CD4-positive, CD25-positive, alpha-beta regulatory T cell (primary cell): ENCODE data around the gene ORAI2. TPM values are rescaled to one million over a fixed set of nuclear protein-coding genes. Genes with fewer than 3 reads are reported as not detected.

Source experiments
- ATAC-seq, 2 donors: fragments of 150-1000 bp; cut with Tn5 transposase; one replicate each; pipeline ENCODE4 v1.10.0; 2021; ENCODE audit warnings: low read depth in 2 of 2, moderate number of reproducible peaks in 2 of 2, moderate library complexity in 1 of 2
- DNase-seq, 3 donors: peaks; one replicate each; pipeline versions ENCODE4 v3.0.0 to v3.0.0-alpha.2; 2012 to 2022; ENCODE audit warnings: mixed read lengths in 1 of 3
- H3K27ac ChIP-seq: one replicate; pipeline ENCODE4 v1.7.0; 2013; ENCODE audit warnings: mild to moderate bottlenecking, low read length; ENCODE audit not compliant: insufficient read depth, poor library complexity, severe bottlenecking
- H3K27me3 ChIP-seq: one replicate; pipeline ENCODE4 v1.7.0; 2013; ENCODE audit warnings: low read length; ENCODE audit not compliant: control insufficient read depth, insufficient read depth
- H3K36me3 ChIP-seq: one replicate; pipeline ENCODE4 v1.7.0; 2013; ENCODE audit warnings: mild to moderate bottlenecking, low read length, moderate library complexity; ENCODE audit not compliant: control insufficient read depth, insufficient read depth
- H3K4me1 ChIP-seq: 2 replicates; pipeline ENCODE4 v1.7.0; 2013; ENCODE audit warnings: mild to moderate bottlenecking, low read length; ENCODE audit not compliant: insufficient read depth, control insufficient read depth, poor library complexity, severe bottlenecking
- H3K4me3 ChIP-seq: one replicate; pipeline ENCODE4 v1.7.0; 2013; ENCODE audit warnings: low read depth, mild to moderate bottlenecking, low read length, moderate library complexity
- H3K9me3 ChIP-seq, 2 experiments: 1 replicate in 1 of 2; 2 replicates in 1 of 2; pipeline ENCODE4 v1.7.0; 2013; ENCODE audit warnings: low read length in 2 of 2, mild to moderate bottlenecking in 1 of 2, moderate library complexity in 1 of 2; ENCODE audit not compliant: control insufficient read depth in 2 of 2
- H3K27ac Mint-ChIP-seq, 3 donors: one replicate each; pipeline ENCODE4 v1.8.0; 2020 to 2022; ENCODE audit warnings: mild to moderate bottlenecking in 3 of 3, mixed read lengths in 3 of 3, moderate library complexity in 2 of 3
- H3K27me3 Mint-ChIP-seq: one replicate; pipeline ENCODE4 v1.8.0; 2022; ENCODE audit warnings: mild to moderate bottlenecking, mixed read lengths
- H3K36me3 Mint-ChIP-seq: one replicate; pipeline ENCODE4 v1.8.0; 2020; ENCODE audit warnings: mixed read lengths
- H3K4me1 Mint-ChIP-seq, 4 donors: one replicate each; pipeline ENCODE4 v1.8.0; 2020 to 2022; ENCODE audit warnings: mixed read lengths in 4 of 4, mild to moderate bottlenecking in 1 of 4
- H3K4me3 Mint-ChIP-seq, 4 donors: one replicate each; pipeline ENCODE4 v1.8.0; 2020 to 2022; ENCODE audit warnings: mild to moderate bottlenecking in 4 of 4, mixed read lengths in 4 of 4, moderate library complexity in 3 of 4
- H3K9me3 Mint-ChIP-seq, 7 donors: one replicate each; pipeline ENCODE4 v1.8.0; 2020 to 2022; ENCODE audit warnings: mixed read lengths in 7 of 7, mild to moderate bottlenecking in 3 of 7, moderate library complexity in 2 of 7
- polyA plus RNA-seq, 4 donors: library from polyadenylated mRNA; unstranded; fragments of 300-500 nt; fragmentation: Illumina TruSeq; gene quantifications; one replicate each; pipeline ENCODE4 v1.2.3, GENCODE V29; 2021
- total RNA-seq: library from RNA; stranded (reverse); gene quantifications from one replicate; pipeline ENCODE4 v1.2.3, GENCODE V29; 2022

Gene ORAI2
- total and polyA plus RNA-seq, 5 donors from 2014 or later = 14.6 to 26.6 (median 17.1) TPM

GRCh38 chr7:102434039-102434486, 688 bp downstream of the ORAI2 start:
- peak overlapping the region; percentile 16 to 90 (median 88) for H3K27ac Mint-ChIP-seq
- peak overlapping the region; percentile 98 for H3K27ac ChIP-seq
- peaks cover 5% of the 10 kb centered on the region for H3K27me3 Mint-ChIP-seq
- peak overlapping the region; percentile 85 to 94 (median 87) for H3K4me3 Mint-ChIP-seq
- no peaks in the 10 kb centered on the region for H3K9me3 Mint-ChIP-seq
- H3K4me1 Mint-ChIP-seq = peaks cover 10 to 55% (median 33%) of the 10 kb centered on the region in 4 donors
- peak in 1 of 3 donors; percentile 54 for DNase-seq
- peaks cover 2% of the 10 kb centered on the region for H3K36me3 ChIP-seq
- peak overlapping the region; percentile 75 for H3K4me3 ChIP-seq
- no peaks in the 10 kb centered on the region for H3K9me3 ChIP-seq
- H3K4me1 ChIP-seq = peaks cover 50% of the 10 kb centered on the region
- H3K36me3 Mint-ChIP-seq = no peaks in the 10 kb centered on the region
- no peaks in the 10 kb centered on the region for H3K27me3 ChIP-seq
- no peak for ATAC-seq

GRCh38 chr7:102436118-102436517, 2.7 kb downstream of the ORAI2 start:
- ATAC-seq (no peak), DNase-seq (no peak)
- no peaks in the 10 kb centered on the region for H3K9me3 ChIP-seq
- H3K4me1 ChIP-seq = peaks cover 35% of the 10 kb centered on the region
- H3K36me3 ChIP-seq = peaks cover 8% of the 10 kb centered on the region
- peak overlapping the region in 2 of 3 donors; percentile 43 to 54 for H3K27ac Mint-ChIP-seq
- no peak overlapping the region for H3K4me3 ChIP-seq
- H3K27me3 ChIP-seq = no peaks in the 10 kb centered on the region
- H3K4me3 Mint-ChIP-seq = peak overlapping the region in 3 of 4 donors; percentile 46 to 86 (median 65)
- no peaks in the 10 kb centered on the region for H3K9me3 Mint-ChIP-seq
- H3K4me1 Mint-ChIP-seq = peaks cover 5 to 35% (median 19%) of the 10 kb centered on the region in 4 donors
- H3K27me3 Mint-ChIP-seq = peaks cover 5% of the 10 kb centered on the region
- no peaks in the 10 kb centered on the region for H3K36me3 Mint-ChIP-seq
- H3K27ac ChIP-seq = no peak overlapping the region

GRCh38 chr7:102439963-102440795, 6.8 kb downstream of the ORAI2 start:
- no peaks in the 10 kb centered on the region for H3K27me3 ChIP-seq
- Mint-ChIP-seq H3K36me3 (peaks cover 9% of the 10 kb centered on the region), H3K4me1 (peaks cover 0 to 9% (median 4%) of the 10 kb centered on the region in 4 donors), H3K4me3 (no peak overlapping the region), H3K9me3 (no peaks in the 10 kb centered on the region), H3K27me3 (no peaks in the 10 kb centered on the region), H3K27ac (no peak overlapping the region)
- no peaks in the 10 kb centered on the region for H3K9me3 ChIP-seq
- no peak overlapping the region for H3K27ac ChIP-seq
- no peak for DNase-seq
- peaks cover 1% of the 10 kb centered on the region for H3K4me1 ChIP-seq
- no peak overlapping the region for H3K4me3 ChIP-seq
- H3K36me3 ChIP-seq = peaks cover 14% of the 10 kb centered on the region
- ATAC-seq = no peak

- H3K4me3 Mint-ChIP-seq = no peak overlapping the region
- Histone ChIP-seq H3K4me3 (no peak overlapping the region), H3K36me3 (peaks cover 15% of the 10 kb centered on the region)
Observed at GRCh38 chr7:102444961-102445673, 11.7 kb downstream of the ORAI2 start.

GRCh38 chr7:102445674-102446071, 12.3 kb downstream of the ORAI2 start:
- Mint-ChIP-seq H3K27ac (peak overlapping the region in 2 of 3 donors; percentile 69 to 85), H3K4me3 (no peak overlapping the region), H3K27me3 (no peaks in the 10 kb centered on the region), H3K36me3 (peaks cover 9% of the 10 kb centered on the region), H3K9me3 (no peaks in the 10 kb centered on the region), H3K4me1 (peaks cover 0 to 6% (median 1%) of the 10 kb centered on the region in 4 donors)
- H3K4me3 ChIP-seq = no peak overlapping the region
- peaks cover 13% of the 10 kb centered on the region for H3K36me3 ChIP-seq
- H3K9me3 ChIP-seq = no peaks in the 10 kb centered on the region
- ATAC-seq (no peak), DNase-seq (no peak)
- H3K4me1 ChIP-seq = no peaks in the 10 kb centered on the region
- no peak overlapping the region for H3K27ac ChIP-seq
- H3K27me3 ChIP-seq = no peaks in the 10 kb centered on the region

More at GRCh38 chr7:102444961-102445673, 11.7 kb downstream of the ORAI2 start:
- no peaks in the 10 kb centered on the region for H3K9me3 Mint-ChIP-seq
- H3K27me3 Mint-ChIP-seq = no peaks in the 10 kb centered on the region
- H3K27me3 ChIP-seq = no peaks in the 10 kb centered on the region
- DNase-seq (no peak), ATAC-seq (peak; percentile 25 to 41)
- H3K36me3 Mint-ChIP-seq = peaks cover 9% of the 10 kb centered on the region
- no peak overlapping the region for H3K27ac ChIP-seq
- peaks cover 0 to 4% (median 1%) of the 10 kb centered on the region in 4 donors for H3K4me1 Mint-ChIP-seq
- H3K27ac Mint-ChIP-seq = peak overlapping the region in 1 of 3 donors; percentile 69
- H3K9me3 ChIP-seq = no peaks in the 10 kb centered on the region
- H3K4me1 ChIP-seq = no peaks in the 10 kb centered on the region

- H3K27me3 ChIP-seq = no peaks in the 10 kb centered on the region
- ATAC-seq = no peak
- H3K9me3 ChIP-seq = no peaks in the 10 kb centered on the region
- no peaks in the 10 kb centered on the region for H3K27me3 Mint-ChIP-seq
- no peaks in the 10 kb centered on the region for H3K9me3 Mint-ChIP-seq
- no peak for DNase-seq
- peaks cover 10% of the 10 kb centered on the region for H3K36me3 ChIP-seq
- no peaks in the 10 kb centered on the region for H3K4me1 ChIP-seq
- H3K27ac ChIP-seq = no peak overlapping the region
- no peak overlapping the region for H3K4me3 ChIP-seq
- H3K4me1 Mint-ChIP-seq = peaks cover 0 to 5% (median 1%) of the 10 kb centered on the region in 4 donors
- no peak overlapping the region for H3K27ac Mint-ChIP-seq
- H3K4me3 Mint-ChIP-seq = no peak overlapping the region
- peaks cover 8% of the 10 kb centered on the region for H3K36me3 Mint-ChIP-seq
Observed at GRCh38 chr7:102446387-102447156, 13.2 kb downstream of the ORAI2 start.

- no peaks in the 10 kb centered on the region for H3K27me3 Mint-ChIP-seq
- no peak overlapping the region for H3K4me3 ChIP-seq
- H3K27ac ChIP-seq = no peak overlapping the region
- DNase-seq (no peak), ATAC-seq (no peak)
- no peak overlapping the region for H3K27ac Mint-ChIP-seq
- H3K4me3 Mint-ChIP-seq = no peak overlapping the region
- H3K9me3 Mint-ChIP-seq = no peaks in the 10 kb centered on the region
- H3K36me3 ChIP-seq = peaks cover 7% of the 10 kb centered on the region
- H3K4me1 ChIP-seq = no peaks in the 10 kb centered on the region
- H3K4me1 Mint-ChIP-seq = peaks cover 0 to 4% (median 1%) of the 10 kb centered on the region in 4 donors
- no peaks in the 10 kb centered on the region for H3K27me3 ChIP-seq
- H3K9me3 ChIP-seq = no peaks in the 10 kb centered on the region
- H3K36me3 Mint-ChIP-seq = peaks cover 3% of the 10 kb centered on the region
Observed at GRCh38 chr7:102447311-102447710, 13.9 kb downstream of the ORAI2 start.
